Measurements from ENCODE around the gene DNAJB11. TPM values are rescaled to one million over a fixed set of nuclear protein-coding genes. Genes with fewer than 3 reads are reported as not detected.
"Not testable (repeated sequence)": the region's sequence is repeated elsewhere in the genome, so short reads cannot be mapped to it uniquely, and the experiment has no call there.

DNAJB11 gene
- total RNA-seq, 4 donors from 2014 or later, result 24.3 to 47.5 (median 44.7) TPM

DNA sequence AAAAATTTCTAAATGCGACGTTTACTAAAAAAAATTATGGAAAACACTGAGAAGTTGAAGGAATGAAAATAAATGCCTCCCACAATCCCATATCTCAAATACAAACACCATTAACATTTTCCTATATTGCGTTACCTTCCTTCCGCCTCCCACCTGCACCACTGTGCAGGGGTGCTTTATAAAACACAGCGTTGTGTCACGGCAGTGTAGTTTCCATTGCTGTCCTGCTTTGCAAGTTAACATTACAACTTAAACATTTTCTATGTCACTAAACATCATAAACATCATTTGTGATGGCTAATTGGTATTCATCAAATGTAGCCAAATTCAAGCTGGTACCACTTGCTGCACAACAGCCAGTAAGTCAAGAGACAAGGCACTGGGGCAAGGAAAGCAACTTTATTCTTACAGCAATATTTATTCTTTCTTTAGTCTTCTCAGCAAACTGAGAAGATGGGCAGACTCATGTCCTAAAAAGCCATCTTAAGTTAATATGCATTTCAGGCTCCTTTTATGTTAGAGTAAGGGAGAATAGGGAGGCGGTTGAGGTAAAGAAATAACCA, 57.4 kb downstream of the DNAJB11 start:
- H3K4me3 ChIP-seq, result no peak overlapping the region
- H3K4me1 ChIP-seq, result no peaks in the 10 kb centered on the region
- TF ChIP-seq EP300 (IDR thresholded peaks at IDR 0.05) (no peak), POLR2A (IDR thresholded peaks at IDR 0.05) (no peak)
- TF ChIP-seq, protein P1, sequence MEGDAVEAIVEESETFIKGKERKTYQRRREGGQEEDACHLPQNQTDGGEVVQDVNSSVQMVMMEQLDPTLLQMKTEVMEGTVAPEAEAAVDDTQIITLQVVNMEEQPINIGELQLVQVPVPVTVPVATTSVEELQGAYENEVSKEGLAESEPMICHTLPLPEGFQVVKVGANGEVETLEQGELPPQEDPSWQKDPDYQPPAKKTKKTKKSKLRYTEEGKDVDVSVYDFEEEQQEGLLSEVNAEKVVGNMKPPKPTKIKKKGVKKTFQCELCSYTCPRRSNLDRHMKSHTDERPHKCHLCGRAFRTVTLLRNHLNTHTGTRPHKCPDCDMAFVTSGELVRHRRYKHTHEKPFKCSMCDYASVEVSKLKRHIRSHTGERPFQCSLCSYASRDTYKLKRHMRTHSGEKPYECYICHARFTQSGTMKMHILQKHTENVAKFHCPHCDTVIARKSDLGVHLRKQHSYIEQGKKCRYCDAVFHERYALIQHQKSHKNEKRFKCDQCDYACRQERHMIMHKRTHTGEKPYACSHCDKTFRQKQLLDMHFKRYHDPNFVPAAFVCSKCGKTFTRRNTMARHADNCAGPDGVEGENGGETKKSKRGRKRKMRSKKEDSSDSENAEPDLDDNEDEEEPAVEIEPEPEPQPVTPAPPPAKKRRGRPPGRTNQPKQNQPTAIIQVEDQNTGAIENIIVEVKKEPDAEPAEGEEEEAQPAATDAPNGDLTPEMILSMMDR (IDR thresholded peaks at IDR 0.05), result no peak
- H3K36me3 ChIP-seq, result no peaks in the 10 kb centered on the region
- no peaks in the 10 kb centered on the region for H3K27me3 ChIP-seq
- no peaks in the 10 kb centered on the region for H3K9me3 ChIP-seq
- 92 to 93% methylated on average over 7 of the region's 7 CpGs for WGBS, 2 donors
- no peak overlapping the region for H3K27ac ChIP-seq
- no peak for DNase-seq (ENCODE audit: low spot score in 2 of 2)

DNA sequence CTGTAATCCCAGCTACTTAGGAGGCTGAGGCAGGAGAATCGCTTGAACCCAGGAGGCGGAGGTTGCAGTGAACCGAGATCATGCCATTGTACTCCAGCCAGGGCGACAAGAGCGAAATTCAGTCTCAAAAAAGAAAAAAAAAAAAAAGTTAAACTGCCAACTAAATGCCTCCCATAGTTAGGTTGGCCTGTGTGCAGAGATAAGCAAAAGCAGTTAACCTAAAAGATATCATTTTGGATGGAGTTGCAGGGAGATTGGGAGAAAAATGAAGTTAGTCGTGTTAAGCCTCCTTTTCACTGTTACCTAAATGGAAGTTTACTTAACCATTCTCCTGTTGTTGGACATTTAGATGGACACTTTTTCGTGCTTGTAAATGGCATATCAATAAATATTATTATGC, 58.2 kb downstream of the DNAJB11 start:
- Histone ChIP-seq H3K4me3 (no peak overlapping the region), H3K27ac (no peak overlapping the region), H3K4me1 (no peaks in the 10 kb centered on the region), H3K9me3 (no peaks in the 10 kb centered on the region), H3K27me3 (no peaks in the 10 kb centered on the region), H3K36me3 (no peaks in the 10 kb centered on the region)
- 86 to 88% methylated on average over 7 of the region's 7 CpGs for WGBS, 2 donors
- TF ChIP-seq, protein P1 (IDR thresholded peaks at IDR 0.05), result no peak
- TF ChIP-seq POLR2A (IDR thresholded peaks at IDR 0.05), result no peak
- TF ChIP-seq EP300 (IDR thresholded peaks at IDR 0.05), result no peak
- no peak for DNase-seq (ENCODE audit: low spot score in 2 of 2)

DNA sequence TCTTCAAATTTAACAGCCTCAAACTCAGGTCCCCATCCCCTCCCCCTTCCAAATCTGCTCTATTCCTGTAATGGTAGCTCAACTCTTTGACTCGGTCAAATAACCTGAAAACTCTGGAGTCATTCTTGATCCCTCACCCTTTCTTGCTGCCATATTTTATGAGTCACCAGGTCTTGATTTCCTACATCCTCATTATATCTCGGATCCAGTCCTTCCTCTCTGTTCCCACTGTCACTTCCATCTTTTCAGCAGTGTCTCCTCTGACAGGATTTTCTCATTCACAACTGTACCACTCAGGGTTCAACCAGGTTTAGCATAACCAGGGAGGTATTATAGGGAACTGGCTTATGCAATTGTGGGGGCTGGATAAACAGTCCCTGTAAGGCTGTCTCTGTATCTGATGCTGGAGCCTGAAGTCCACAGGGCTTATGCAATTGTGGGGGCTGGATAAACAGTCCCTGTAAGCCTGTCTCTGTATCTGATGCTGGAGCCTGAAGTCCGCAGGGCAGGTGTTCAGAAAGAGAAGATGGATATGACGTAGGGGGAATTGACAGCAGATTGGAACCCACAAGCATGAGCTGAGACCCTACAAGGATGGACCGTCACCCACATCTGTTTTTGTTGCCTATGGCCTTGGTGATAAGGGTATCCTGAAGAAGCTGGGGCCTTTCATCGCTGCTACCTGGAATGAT, 60.6 kb downstream of the DNAJB11 start:
- 66 to 69% methylated on average over 6 of the region's 6 CpGs for WGBS, 2 donors
- Histone ChIP-seq H3K27ac (no peak overlapping the region), H3K36me3 (no peaks in the 10 kb centered on the region), H3K9me3 (no peaks in the 10 kb centered on the region), H3K4me1 (no peaks in the 10 kb centered on the region), H3K4me3 (no peak overlapping the region), H3K27me3 (no peaks in the 10 kb centered on the region)
- TF ChIP-seq EP300 (IDR thresholded peaks at IDR 0.05) (no peak), POLR2A (IDR thresholded peaks at IDR 0.05) (no peak)
- TF ChIP-seq, protein P1 (IDR thresholded peaks at IDR 0.05), result no peak
- DNase-seq (ENCODE audit: low spot score in 2 of 2), result no peak

DNA sequence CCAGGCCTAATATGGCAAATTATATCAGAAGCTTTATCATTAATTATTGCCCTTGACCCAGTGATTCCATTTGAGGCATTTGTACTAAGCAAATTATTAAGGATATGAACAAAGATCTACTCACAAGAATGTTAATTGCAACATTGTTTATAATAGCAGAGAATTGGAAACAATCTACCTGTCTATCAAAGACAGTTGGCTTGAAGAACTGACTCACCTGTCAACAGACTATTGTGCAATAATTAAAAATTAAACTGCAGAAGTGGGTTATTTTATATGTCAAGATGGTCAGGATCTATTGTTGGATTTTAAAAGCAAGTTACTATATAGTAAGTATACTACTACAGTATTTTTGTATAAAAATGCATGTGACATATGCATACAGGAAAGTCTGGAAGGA, 63.0 kb downstream of the DNAJB11 start:
- no peaks in the 10 kb centered on the region for H3K9me3 ChIP-seq

DNA sequence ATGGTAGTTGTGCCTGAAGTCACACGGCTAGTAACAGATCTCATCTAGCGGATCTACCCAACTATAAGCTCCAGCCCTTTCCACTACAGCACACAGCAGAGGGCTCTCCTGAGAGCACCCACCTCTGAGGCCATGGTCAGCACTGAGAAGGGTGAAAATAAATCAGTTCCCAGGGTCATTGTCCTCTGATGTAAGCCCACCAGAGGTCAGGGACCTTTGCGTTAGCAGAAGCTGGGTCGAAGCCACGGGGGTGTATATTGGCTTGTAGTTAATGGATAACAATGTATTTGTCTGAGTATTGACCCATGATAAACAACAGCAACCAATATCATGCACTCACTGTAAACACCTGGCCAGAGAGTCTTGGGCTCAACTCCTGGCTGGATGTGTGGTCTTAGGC, 63.7 kb downstream of the DNAJB11 start:
- 78 to 80% methylated on average over 5 of the region's 5 CpGs for WGBS, 2 donors
- not testable (repeated sequence) for DNase-seq (ENCODE audit: low spot score in 2 of 2); H3K36me3 ChIP-seq; H3K9me3 ChIP-seq; H3K27ac ChIP-seq; H3K27me3 ChIP-seq; H3K4me3 ChIP-seq; H3K4me1 ChIP-seq

More for the DNA sequence above, 63.0 kb downstream of the DNAJB11 start:
- TF ChIP-seq, protein P1 (IDR thresholded peaks at IDR 0.05), result no peak
- no peak for TF ChIP-seq POLR2A (IDR thresholded peaks at IDR 0.05)
- TF ChIP-seq EP300 (IDR thresholded peaks at IDR 0.05), result no peak
- Histone ChIP-seq H3K27ac (no peak overlapping the region), H3K27me3 (peaks cover 0 to 3% of the 10 kb centered on the region in 2 donors), H3K4me3 (no peak overlapping the region), H3K36me3 (no peaks in the 10 kb centered on the region), H3K4me1 (no peaks in the 10 kb centered on the region)
- DNase-seq (ENCODE audit: low spot score in 2 of 2), result no peak

Small RNA genes lying within 50 kb of the gene (small RNA-seq; reads per million reads assigned to genes)
- gene RF00017, result not detected

Other genes starting within 250 kb of the DNAJB11 start
- gene DGKG, start 208.5 kb upstream of the DNAJB11 start, total RNA-seq, result 1 to 10 TPM; 1.3 to 5.7 (median 2.3) TPM
- 10 to 100 TPM in 1 of 4 donors, 1 to 10 TPM in 3; 3.0 to 12.2 (median 3.2) TPM for gene CRYGS, start 26.3 kb upstream of the DNAJB11 start, total RNA-seq
- gene TBCCD1, start 3.4 kb upstream of the DNAJB11 start, total RNA-seq, result 10 to 100 TPM; 10.5 to 17.0 (median 11.4) TPM
- gene AHSG, start 42.3 kb downstream of the DNAJB11 start, total RNA-seq, result not detected
- gene FETUB, start 69.7 kb downstream of the DNAJB11 start, total RNA-seq, result not detected
- gene HRG, start 95.3 kb downstream of the DNAJB11 start, total RNA-seq, result not detected
- not detected for gene KNG1, start 146.6 kb downstream of the DNAJB11 start, total RNA-seq
- 100 to 1,000 TPM; 285 to 465 (median 364) TPM for gene EIF4A2, start 212.9 kb downstream of the DNAJB11 start, total RNA-seq
- 10 to 100 TPM in 3 of 4 donors, 1 to 10 TPM in 1; 5.4 to 14.2 (median 11.8) TPM for gene RFC4, start 235.8 kb downstream of the DNAJB11 start, total RNA-seq

Measured in tibial nerve (tissue), 4 donors.